HG03342 (cell line): ENCODE data around the gene CRHR1.

Source experiments
- ATAC-seq: cut with Tn5 transposase; IDR thresholded peaks from one replicate; pipeline ENCODE4 v1.9.1; 2021; ENCODE audit warnings: mild to moderate bottlenecking, moderate library complexity; ENCODE audit not compliant: unreplicated experiment

CRHR1 gene

GRCh38 chr17:45787044-45787443 is 2.9 kb downstream of the CRHR1 start:
- no peak for ATAC-seq

GRCh38 chr17:45787656-45788055 is 3.5 kb downstream of the CRHR1 start:
- no peak for ATAC-seq

DNA sequence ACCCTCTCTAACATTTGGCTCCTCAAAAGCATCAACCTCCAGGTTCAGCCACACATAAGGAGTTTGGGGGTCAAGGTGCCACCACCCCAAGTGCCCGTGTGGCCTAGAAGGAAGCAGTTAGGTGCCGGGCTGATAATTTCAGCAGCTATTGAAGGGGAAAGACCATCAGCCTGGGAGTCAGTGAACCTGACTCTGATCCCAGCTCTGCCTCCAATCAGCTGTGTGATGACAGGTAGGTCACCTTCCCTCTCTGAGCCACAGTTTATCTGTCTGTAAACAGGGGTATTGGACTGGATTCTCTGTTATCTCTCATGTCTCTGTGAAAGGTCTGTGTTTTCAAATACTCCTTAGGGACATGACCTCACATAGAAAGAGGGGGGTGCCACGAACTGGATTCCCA is 3.9 kb downstream of the CRHR1 start:
- ATAC-seq = no peak

GRCh38 chr17:45789874-45790273 is 5.8 kb downstream of the CRHR1 start:
- no peak for ATAC-seq

- no peak for ATAC-seq
Observed at GRCh38 chr17:45790296-45790922, 6.3 kb downstream of the CRHR1 start.

GRCh38 chr17:45791041-45791582 is 7.0 kb downstream of the CRHR1 start:
- ATAC-seq = no peak

- no peak for ATAC-seq
Observed at GRCh38 chr17:45791935-45792334, 7.8 kb downstream of the CRHR1 start.

GRCh38 chr17:45792437-45792836 is 8.3 kb downstream of the CRHR1 start:
- ATAC-seq = no peak

DNA sequence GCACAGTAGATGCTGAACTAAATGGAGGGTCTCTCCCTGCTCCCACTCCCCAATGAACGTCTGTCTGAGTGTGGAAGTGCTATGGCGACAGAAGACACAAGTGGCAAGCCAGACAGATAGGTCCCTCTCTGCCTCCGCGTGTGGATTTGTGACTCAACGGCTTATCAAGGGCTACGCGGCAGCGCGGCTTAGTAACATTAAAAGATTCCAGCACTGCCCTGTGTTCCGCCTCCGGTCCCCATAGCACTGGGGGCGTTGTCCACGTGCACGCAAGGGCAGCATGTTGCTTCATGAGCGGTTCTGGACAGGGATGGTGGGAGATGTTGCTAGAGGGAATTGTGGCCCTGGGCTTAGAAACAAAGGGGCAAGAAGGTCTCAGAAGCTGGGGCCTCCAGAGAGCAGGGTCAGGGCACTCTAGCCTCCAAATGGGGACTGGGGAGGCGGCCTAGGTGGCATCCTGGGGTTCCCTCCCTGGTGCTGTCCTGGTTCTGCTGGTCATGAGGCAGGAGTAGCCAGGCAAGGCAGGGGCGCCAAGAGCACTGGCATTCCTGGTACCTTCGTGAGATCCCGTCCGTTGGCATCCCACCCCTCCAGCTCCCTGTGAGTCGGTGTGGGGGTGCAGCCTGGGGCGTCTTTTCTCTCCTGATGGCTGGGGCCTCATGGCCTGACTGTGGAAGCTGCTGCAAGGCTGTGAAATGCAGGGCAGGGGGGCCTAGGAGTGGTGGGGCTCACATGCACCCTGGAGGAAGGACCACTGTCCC is 9.1 kb downstream of the CRHR1 start:
- ATAC-seq = no peak

GRCh38 chr17:45793999-45794540 is 9.9 kb downstream of the CRHR1 start:
- no peak for ATAC-seq

DNA sequence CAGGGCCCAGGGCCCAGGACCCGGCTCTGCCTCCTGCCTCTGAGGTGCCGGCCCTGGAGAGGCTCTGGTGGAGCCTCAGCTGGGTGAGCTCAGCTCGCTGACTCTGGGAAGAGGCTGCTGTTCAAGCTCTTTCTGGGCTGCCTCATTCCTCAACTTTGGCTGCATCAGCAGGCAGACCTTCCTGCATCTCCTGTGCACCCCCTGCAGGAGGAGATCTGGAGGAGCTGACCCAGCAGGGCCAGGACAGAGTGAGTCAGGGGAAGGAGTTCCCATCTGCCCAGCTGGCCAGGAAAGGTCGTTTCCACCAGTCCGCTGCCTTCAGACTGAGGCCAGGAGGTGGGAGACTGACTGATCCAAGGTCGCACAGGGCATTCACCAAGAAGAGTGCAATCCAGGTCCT is 10.7 kb downstream of the CRHR1 start:
- ATAC-seq = no peak

GRCh38 chr17:45800816-45801215 is 16.7 kb downstream of the CRHR1 start:
- no peak for ATAC-seq

DNA sequence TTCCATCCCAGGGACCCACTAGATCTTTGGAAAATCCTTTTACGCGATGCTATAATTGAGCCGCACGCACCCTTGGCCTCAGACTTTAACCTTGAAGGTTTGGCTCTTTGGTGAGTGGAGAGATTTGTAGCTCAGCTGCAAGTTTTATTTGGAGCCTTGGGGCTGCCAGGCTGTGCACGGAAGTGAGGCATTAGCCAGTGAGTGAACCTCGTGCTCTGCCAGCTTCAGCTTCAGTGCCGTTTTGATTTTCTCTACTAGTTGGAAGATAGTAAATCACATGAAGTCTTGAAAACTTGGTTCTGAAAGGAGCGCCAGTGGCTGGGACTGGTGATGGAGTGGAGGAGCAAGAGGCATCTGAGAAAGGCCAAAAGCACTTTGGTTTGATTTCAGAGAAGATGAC is 17.3 kb downstream of the CRHR1 start:
- no peak for ATAC-seq

- ATAC-seq = no peak
Observed at GRCh38 chr17:45808845-45809244, 24.7 kb downstream of the CRHR1 start.

GRCh38 chr17:45809499-45809898 is 25.4 kb downstream of the CRHR1 start:
- ATAC-seq = no peak

DNA sequence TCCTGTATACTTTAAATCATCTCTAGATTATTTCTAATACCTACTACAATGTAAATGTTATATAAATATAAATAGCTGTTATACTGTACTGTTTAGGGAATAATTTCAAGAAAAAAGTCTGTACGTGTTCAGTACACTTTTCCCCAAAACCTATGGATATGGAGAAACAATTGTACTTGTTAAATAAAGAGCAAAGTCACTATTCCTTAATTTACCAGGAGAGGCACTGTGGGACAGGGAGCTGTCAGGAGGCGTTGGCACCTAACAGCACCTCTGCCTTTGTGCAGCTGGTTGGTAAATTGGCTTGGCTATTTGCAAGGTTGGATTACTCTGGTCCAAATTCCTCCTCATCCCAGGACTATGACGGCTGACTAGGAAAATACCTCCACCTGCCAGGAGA is 28.0 kb downstream of the CRHR1 start:
- ATAC-seq = no peak

- no peak for ATAC-seq
Observed at GRCh38 chr17:45813048-45813725, 29.1 kb downstream of the CRHR1 start.

DNA sequence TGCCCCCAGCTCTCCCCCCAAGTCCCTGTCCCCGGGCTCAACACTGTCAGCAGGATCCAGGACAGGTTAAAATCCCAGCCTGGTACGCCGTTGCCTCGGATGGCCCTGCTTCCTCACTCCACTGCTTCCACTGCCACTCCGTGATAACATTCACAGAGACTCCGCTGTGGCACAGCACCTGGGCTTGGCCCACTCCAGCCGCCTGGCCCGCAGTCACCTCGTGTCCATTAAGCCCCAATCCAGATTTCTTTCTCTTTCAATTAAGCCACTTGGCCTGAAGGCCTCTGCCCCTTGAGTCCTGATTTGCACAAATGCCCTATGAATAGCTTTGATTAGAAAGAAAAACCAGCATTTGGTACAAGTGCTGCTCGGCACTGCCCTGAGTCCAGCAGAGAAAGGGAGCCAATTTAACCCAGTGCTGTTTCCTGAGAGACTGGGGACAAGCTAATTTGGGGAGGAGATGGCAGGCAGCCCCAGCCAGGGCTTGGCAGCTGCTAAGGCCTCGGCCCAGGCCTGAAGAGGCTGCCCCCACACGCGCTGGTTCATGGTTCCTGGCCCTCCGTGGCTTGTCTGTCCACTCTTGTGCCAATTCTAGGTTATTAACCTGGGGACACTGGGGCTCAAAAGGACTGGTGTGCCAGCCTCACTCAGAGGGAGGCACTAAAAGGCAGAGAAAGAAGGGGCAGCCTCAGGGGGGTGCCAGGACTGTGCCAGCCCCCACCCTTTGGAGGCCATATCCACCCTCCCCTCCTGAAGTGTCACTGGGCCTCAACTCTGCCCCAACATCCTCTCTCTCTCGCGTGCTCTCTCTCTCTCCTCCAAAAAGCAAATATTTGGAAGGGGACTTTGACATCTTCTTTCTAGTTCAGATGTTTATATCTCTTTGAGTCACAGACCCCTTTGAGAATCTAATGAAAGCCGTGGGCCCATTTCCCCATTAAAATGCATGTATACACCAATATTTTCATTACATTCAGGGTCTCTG is 30.8 kb downstream of the CRHR1 start:
- no peak for ATAC-seq

DNA sequence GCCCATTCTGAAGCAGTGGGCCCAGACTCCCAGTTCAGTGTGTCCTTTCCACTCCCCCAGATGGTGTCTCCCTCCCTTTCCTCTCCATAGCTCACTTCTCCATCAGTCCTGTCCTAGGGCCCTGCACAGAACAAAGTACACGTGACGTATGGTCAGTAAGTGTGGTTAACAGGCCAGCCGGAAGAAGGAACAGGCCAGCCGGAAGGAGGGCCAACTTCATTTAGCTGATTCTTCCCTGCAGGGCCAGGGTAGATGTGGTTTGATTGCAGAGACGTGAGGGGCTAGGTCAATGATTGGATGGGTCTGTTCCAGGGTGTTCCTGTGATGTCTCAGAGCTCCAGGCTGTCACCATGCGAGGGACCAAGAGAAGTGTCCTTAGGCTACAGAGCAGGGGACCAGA is 31.6 kb downstream of the CRHR1 start:
- ATAC-seq = no peak

- no peak for ATAC-seq
Observed at GRCh38 chr17:45818041-45818440, 33.9 kb downstream of the CRHR1 start.
